Epithelial cell of prostate (primary cell): ENCODE results near the gene MAML2.

Experiments used
- DNase-seq: peaks from one replicate; pipeline ENCODE4 v3.0.0-alpha.2; 2011; ENCODE audit warnings: low read depth, low spot score
- H3K27ac ChIP-seq: fragments of 450-650 bp; 2 replicates; pipeline ENCODE4 v1.5.1; 2017; ENCODE audit warnings: mild to moderate bottlenecking

The MAML2 gene

DNA sequence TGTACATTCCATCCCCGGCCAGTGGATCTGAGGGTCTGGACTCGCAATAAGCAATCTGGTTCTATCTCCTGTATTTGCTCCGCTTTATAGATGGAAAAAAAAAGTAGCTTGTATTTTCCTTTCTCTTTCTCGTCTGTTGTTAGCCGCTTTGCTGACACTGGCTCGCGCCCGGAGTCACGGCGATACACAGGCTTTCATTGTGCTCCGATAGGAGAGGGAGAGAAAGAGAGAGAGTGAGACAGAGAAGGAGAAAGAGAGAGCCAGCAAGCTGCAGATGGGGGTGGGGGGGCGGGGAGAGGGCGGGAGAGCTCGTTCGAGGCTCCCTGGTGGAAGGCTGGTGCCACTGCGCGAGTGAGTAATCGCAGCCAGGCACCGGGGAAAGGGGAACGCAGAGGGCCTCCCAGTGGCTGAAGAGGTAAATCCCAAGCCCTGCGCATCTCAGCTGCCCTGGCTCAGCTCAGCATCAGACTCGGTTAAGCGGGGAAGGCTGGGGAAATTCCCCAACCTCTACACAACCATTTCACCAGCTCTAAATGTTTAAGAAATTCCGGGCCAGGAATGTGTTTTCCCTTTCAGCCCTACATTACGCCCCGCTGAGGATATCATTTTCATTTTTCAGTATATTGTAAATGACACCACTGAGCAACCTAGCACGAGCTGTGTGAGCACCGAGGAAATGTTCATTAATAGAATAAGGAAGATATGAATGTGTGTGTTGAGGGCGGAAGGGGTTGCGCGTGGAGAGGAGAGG is at the start of gene MAML2:
TSS of gene MAML2 (minus strand) at position 235 of the 751 bp plus-strand sequence. CDS start 1,300 bp downstream, outside the sequence.
- DNase-seq: peak; percentile 40
- peak within 1 kb of the TSS; percentile 72 for H3K27ac ChIP-seq

DNA sequence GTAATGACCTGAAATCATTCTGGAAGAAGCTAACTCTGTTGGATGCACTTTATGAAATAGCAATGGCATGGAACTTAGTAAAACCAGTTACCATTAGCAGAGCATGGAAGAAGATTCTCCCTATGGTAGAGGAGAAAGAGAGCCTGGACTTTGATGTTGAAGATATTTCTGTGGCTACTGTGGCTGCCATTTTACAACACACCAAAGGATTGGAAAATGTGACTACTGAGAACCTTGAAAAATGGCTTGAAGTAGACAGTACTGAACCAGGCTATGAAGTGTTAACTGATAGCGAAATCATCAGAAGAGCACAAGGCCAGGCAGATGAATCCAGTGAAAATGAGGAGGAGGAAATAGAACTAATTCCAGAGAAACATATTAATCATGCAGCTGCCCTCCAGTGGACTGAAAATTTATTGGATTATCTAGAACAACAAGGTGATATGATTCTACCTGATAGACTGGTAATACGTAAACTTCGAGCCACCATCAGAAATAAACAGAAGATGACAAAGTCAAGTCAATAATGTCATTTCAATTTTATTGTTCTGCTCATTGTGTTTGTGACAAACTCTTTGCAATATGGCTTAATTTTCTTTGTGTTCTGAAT is 48.8 kb upstream of the MAML2 start:
- no peak for DNase-seq
- H3K27ac ChIP-seq: no peak overlapping the region

DNA sequence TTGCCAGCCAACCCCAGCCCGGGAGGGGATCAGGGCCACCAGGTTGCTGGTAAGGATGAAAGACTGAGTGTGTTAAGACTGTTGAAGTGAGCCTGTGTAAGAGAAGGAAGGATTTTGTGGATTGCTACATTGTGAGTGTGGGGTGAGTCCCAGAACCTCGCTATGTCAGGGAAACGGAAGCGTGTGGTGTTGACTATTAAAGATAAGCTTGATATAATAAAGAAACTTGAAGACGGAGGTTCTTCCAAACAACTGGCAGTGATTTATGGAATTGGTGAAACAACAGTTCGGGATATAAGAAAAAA is 47.4 kb upstream of the MAML2 start:
- peak overlapping the region; percentile 72 for H3K27ac ChIP-seq
- no peak for DNase-seq

DNA sequence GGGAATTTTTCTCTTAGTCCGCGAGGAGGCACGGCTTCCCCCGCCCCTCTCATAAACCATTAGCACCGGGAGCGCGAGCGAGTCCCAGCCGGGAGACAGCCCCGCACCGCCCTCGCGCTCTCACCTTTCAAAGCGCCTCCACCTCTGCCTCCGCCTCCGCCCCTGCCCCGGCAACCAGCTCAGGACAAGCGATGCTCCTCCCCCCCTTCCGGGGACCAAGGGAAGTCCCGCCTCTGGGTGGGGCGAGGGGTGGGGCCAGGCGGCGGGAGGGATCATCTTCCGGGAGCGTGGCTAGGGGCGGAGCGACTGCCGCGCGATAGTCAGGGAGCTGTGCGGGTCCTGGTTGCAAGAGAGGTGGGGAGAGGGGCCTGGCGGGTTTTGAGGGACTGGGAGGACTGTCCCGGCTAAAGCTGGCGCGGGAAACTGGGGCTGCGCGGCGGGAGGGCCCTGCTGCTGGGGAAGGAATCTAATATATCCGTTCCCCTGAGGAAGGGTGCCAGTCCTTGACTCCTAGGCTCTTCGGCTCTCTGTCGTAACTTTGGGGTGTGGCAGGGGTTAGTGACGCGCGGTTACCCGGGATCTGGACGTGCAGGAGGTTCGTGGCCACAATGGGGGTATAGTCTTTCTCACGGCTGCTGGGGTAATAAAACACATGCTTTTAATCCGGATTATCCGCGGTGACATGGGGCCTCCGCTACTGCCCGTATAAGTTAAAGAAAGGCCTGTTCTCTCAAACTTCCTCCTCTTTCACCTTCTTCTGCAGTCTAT is 46.9 kb upstream of the MAML2 start, which contains the start of the genes CCDC82 and JRKL:
TSS of gene CCDC82 (minus strand) at position 193 of the 768 bp plus-strand sequence. CDS start 5,165 bp downstream, outside the sequence.
TSS of gene JRKL (plus strand) at position 294 of the 768 bp plus-strand sequence. CDS start 637 bp downstream, outside the sequence.
- peak; percentile 73 for DNase-seq

DNA sequence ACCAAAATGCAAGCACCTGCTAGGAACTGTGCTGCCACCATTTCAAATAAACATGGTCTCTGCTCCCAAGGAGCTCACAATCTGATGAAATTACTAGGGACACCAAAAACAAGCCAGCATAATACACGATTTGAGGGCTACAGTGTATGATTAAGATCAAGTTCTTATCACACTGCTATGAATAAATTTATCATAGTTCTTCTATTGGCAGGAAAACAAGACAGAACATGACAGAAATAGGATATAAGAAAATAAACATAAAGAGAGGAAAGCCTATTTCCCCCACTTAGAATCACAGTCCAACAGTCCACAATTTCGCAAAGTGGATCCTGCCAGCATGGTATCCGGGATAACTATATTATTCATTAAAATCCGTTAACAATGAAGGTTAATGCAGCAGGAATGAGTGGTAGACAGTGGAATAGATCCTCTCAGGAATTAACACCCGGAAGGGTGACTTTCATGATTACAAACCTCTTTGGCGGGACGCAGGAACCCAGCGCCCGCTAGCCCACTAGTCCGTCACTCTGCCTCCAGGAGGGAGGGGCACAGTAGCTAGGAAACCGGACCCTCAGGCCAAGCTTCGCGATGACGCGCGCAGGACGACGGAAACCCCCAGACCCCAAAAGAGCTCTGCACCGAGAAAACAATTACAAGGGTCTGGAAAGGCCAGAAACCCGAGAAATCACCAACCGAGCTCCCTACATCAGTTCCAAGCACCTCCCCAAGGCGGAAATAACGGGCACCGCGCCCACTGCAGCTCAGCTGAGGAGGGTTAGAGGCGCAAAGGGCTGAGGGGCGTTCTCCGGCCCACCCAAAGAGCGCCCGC is 46.1 kb upstream of the MAML2 start:
- no peak for DNase-seq
- H3K27ac ChIP-seq: peak overlapping the region; percentile 72

More for the DNA sequence above, 46.9 kb upstream of the MAML2 start, which contains the start of the genes CCDC82 and JRKL:
- H3K27ac ChIP-seq: peak within 1 kb of the TSS; percentile 72

DNA sequence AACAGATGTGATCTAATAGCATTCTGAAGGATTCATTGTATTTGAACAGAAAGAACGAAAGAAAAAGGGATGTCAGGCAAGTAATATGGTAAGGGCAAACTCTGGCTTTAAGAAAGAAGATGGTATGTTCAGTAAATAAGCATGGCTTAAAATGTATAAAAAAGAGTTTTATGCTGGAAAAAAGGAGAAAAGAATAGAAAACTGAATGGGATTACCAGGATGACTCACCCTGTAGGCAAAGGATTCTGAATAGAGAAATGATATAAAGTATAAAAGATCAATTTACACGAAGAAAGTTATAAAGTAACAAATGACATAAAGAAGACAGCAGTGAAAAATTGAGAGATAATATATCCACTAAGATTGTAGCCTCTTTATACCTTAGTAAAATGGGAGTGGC is 42.2 kb upstream of the MAML2 start:
- DNase-seq: no peak
- H3K27ac ChIP-seq: no peak overlapping the region

DNA sequence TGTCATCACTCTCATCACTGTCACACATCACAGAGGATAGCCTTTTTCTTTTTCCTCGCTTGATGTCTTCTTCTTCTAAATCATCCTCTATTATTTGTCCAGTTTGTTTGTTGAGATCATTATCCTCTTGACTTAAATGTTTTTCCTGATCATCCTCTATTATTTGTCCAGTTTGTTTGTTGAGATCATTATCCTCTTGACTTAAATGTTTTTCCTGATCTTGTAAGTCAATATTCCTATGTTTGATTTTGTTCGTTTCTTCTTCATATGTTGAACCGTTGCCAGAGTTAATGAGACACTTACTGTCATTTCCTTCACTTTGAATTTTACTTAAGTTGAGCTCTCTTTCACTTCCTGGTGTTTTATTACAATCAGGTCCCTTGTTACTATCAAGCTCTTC is 41.2 kb upstream of the MAML2 start:
- DNase-seq: no peak
- no peak overlapping the region for H3K27ac ChIP-seq

DNA sequence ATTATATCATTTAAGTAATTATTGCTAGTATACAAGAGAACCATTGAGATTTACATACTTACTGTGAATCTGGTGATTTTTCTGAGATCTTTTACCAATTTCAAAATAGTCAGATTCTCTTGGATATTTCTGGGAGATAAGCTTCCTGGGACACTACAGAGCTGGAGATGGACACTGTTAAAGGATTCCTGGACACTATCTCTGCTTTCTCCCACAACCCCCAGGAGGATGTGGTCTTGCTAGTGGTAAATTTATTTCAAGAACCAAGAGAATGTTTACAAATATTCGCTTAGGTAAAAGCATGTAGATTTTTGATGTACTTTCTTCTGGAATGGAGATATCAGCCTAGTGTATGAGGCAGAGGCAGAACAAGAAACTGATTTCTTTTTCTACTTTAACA is 33.8 kb upstream of the MAML2 start:
- no peak overlapping the region for H3K27ac ChIP-seq
- no peak for DNase-seq

DNA sequence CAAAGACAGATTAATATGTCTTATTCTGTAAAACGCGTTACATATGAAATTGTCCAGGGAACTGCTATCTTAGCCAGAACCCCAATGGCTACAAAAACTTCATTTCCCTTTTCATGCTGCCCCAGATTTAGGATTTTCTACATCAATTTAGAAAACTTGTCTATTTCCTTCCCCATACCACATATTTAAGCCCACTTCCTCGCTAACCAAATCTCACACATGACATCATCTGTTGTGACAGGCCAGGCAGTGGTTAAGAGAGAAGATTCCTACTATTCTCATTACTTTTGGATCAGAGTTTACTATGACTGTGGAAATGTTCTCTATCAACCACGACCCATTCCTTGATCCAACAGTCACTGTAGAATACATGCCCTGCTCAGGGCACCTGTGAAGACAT is 30.8 kb upstream of the MAML2 start:
- DNase-seq: no peak
- no peak overlapping the region for H3K27ac ChIP-seq

DNA sequence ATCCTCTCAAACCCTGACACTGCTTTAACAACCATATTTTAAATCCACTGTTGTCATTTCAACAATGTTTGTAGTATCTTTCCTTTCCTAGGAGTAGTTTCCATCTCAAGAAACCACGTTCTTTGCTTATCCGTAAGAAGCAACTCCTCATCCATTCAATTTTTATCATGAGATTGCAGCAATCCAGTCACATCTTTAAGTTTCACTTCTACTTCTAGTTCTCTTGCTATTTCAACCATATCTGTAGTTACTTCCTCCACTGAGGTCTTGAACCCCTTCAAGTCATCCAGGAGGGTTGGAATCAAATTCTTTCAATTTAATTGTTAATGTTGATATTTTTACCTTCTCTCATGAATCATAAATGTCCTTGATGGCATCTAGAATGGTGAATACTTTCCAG is 24.3 kb upstream of the MAML2 start:
- DNase-seq: no peak
- H3K27ac ChIP-seq: no peak overlapping the region

DNA sequence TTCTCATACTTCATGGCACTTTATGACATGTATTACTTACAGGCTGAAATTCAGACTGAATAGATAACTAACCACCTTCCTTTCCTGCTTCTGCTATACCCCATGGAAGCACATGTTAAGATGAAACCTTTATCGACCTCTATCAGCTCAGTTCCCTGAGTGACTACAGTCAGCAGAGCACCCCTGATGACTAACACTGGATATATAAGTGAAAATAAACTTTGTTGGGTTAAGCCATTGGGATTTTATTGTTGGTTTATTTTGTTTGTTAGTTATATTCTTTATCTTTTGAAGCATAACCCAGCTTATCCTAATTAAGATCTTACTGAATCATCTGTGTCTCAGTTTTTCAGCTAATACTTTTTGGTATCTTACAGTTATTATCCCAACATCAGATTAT is 23.0 kb upstream of the MAML2 start:
- DNase-seq: no peak
- H3K27ac ChIP-seq: no peak overlapping the region

DNA sequence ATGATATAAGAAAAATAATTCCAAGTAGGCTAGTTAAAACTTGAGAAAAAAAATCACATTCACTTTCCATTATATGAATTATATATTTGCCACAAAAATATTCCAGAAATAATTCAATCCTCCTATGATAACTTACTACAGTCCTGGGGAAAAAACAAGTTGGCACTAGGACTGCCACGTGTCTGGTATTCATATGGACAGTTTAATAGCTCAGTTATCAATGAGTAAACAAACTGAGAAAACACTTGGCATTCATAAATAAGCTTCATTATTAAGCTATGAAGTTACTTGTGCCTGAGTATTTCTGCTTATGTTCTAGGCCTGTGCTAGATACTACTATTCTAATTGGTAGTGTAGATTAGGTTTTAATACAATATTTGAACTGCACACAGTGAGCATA is 22.5 kb upstream of the MAML2 start:
- DNase-seq: no peak
- H3K27ac ChIP-seq: no peak overlapping the region

DNA sequence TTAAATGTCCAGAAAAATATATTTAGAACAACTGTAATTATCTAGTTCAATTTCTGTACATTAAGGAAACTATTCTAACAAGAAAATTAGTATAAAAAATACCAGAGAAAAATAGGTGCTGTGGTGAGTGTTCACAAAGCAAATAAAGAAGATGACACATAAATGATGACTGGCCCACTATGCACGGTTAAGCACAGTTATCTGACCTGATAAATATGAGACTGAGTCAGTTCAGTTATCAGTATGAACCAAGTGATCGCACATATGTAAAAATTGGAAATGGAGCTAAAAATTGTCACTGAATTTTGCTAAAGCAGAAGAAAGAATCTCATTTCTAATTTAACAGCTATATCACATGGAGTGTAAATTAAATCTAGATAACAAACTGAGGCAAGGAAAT is 18.8 kb upstream of the MAML2 start:
- H3K27ac ChIP-seq: no peak overlapping the region
- DNase-seq: no peak

DNA sequence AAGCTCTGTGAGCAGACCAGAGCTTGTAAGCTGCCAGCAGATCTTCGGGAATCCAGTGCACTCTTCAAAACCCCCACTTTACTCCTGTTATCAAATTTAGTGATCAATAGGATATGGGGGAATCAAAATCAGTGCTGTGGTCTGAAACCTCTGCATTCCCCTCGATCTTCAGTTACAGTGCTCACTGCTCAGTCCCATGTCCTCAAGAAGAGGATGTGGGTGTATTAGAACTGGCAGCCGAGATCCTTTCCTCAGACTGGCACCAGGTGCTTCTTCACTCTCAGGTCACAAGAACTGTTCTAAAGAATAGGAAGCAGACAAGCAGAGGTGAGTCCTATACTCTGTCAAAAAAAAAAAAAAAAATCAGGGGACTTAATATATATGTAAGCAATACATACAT is 15.3 kb upstream of the MAML2 start:
- no peak for DNase-seq
- H3K27ac ChIP-seq: no peak overlapping the region

DNA sequence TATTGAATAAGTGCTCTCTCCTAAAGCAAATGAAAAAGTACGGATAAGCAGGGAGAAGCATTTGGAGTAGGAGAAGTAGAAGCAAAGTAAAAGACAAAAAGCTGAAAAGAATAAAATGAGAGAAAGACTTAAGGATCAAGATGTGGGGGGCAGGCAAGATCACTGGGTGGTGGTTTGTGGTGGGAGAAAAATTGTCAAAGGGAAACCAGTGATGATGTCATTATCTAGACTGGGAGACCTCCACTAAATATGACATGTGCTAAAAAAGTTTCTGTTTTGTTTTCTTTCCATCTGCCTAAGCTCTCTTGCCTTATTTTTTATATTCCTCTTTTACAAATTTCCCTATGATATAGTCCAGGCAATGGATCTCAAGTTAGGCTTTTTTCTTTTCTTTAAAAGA is 14.8 kb upstream of the MAML2 start:
- no peak overlapping the region for H3K27ac ChIP-seq
- DNase-seq: no peak

DNA sequence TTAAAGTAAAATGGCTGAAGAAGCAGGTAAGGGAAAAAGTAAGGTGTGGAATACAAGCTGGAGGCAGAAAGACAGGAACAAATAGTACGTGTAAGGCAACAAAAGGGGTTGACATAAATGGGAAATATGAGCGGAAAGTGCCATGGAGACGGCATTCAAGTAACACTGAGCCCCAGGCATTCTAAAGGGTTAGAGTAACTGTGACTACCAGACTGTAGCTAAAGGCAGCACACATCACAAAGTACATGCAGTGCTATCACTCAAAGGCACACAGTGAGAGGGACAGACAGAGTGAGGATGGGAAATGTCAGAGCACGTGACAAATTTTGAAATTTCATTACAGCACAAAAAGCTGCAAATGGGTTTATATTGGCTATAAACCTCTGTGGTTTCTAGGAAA is 13.9 kb upstream of the MAML2 start:
- H3K27ac ChIP-seq: no peak overlapping the region
- no peak for DNase-seq

DNA sequence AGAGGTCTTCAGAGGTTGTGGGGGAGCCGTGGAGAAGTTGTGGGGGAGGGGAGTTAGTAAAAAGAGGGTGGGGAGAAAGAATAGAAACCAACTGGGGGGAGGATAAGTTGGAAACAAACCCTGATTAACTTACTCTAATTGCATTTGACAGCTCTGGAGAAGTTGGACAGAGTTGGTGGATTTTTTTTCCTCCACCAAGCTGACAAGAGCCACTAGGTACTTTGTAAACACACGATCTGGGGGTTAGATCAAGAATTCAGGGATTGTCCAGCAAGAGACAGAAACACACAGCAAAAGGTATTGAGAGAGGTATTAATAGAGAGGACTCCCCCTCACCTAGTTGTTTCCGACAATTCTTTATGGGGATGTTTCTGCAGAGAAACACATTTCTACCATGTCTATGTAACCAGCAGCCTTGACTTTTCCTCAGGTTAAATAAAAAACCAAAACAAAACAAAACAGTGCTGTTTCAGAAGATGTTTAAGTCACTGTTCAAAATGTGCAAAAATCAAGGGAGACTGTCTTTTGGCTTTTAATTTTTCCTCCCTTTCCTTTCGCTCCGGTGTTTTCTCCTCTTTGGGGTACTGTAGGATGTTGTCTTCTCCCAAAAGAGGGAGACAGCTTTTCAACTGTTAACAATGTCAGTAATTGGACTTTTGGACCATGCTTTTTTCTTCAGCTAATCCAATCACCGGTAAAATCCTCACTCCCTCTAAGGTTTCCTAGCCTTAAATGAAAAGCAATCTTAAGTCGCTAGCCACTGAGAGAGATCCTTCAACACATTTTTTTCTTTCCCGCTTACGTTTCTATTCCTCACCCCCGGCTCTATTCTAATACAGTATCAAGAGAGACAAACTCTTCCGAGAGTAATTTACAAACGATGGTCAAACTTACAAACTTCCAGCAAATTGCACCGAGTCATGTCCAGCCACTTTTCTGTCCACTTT is 708 bp downstream of the MAML2 start:
- no peak for DNase-seq

DNA sequence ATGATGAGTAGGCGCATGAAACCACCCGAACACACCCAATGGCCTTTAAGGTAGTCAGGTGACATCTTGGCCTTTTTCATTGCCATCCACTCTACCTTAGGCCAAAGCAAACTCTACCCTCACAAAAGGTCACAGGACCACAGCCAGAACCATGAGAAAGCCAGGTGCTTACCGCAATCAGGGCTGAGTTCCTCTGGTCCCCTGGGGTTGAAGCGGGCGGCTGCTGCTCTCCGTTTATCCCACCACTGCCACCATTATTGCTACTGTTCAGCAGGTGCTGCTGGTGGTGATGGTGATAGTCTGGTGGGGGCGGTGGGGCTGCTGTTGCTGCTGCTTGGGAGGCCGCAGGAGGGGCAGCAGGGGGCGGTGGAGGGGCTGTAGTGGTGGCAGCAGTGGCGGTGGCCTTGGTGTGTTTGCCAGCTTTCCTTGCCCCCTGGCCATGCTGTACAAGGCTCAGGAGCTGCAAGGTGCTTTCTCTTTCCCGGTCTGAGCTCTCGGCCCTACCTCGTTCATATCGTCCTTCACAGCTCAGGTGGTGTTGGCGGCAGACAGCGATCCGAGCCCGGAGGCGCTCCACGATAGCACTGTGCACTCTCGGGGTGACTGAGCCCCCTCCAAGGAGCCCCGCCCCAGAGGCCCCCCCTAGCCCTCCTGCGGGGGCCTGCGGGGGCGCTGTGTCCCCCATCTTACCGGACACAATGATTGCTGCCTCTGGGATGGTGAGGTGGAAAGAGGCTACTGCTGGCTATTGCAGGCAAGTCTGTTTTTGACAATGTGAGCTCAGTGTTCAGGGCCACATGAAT is 1.6 kb downstream of the MAML2 start:
- DNase-seq: no peak
- H3K27ac ChIP-seq: peak overlapping the region; percentile 72

More for the DNA sequence above, 708 bp downstream of the MAML2 start:
- H3K27ac ChIP-seq: peak overlapping the region; percentile 72
